H1 (cell line): ENCODE data around the gene TTC22.

Experiments used
- BRCA1 ChIP-seq: IDR thresholded peaks from 2 replicates; pipeline ENCODE4 v1.6.1; 2012; ENCODE audit warnings: low read depth, low read length, improper control_type of control experiment
- CEBPB ChIP-seq: IDR thresholded peaks from 2 replicates; pipeline ENCODE4 v1.6.1; 2012; ENCODE audit warnings: low read depth, low read length
- CHD1 ChIP-seq: IDR thresholded peaks from 2 replicates; pipeline ENCODE4 v1.6.1; 2012; ENCODE audit warnings: low read depth, low read length, improper control_type of control experiment
- CHD2 ChIP-seq: IDR thresholded peaks from 2 replicates; pipeline ENCODE4 v1.6.1; 2012; ENCODE audit warnings: low read length, improper control_type of control experiment
- CTCF ChIP-seq, 3 experiments: IDR thresholded peaks; 1 replicate in 2 of 3; 2 replicates in 1 of 3; pipeline versions ENCODE4 v1.5.1 to v1.6.1; 2011; ENCODE audit warnings: low read length in 3 of 3, mild to moderate bottlenecking in 3 of 3, inconsistent platforms in 2 of 3, low read depth in 1 of 3, moderate library complexity in 1 of 3; ENCODE audit not compliant: insufficient read depth in 1 of 3; ENCODE audit errors: control extremely low read depth in 1 of 3
- EP300 ChIP-seq, 2 experiments: IDR thresholded peaks; 1 replicate in 1 of 2; 2 replicates in 1 of 2; pipeline ENCODE4 v1.6.1; 2011 to 2012; ENCODE audit warnings: low read depth in 2 of 2, low read length in 2 of 2, mild to moderate bottlenecking in 2 of 2, borderline replicate concordance in 1 of 2, inconsistent platforms in 1 of 2, moderate library complexity in 1 of 2
- EZH2 ChIP-seq: fragments of 200-600 bp; sonication (generic); IDR thresholded peaks from 2 replicates; pipeline ENCODE4 v1.7.1; 2012; ENCODE audit warnings: low read depth, mild to moderate bottlenecking, moderate library complexity, low read length, inconsistent platforms; ENCODE audit not compliant: severe bottlenecking
- FOSL1 ChIP-seq: IDR thresholded peaks from 2 replicates; pipeline ENCODE4 v1.6.1; 2011; ENCODE audit warnings: mild to moderate bottlenecking, low read depth, low read length, moderate library complexity; ENCODE audit not compliant: insufficient read depth
- GTF2F1 ChIP-seq: IDR thresholded peaks from 2 replicates; pipeline ENCODE4 v1.6.1; 2012; ENCODE audit warnings: low read depth, low read length, improper control_type of control experiment, borderline replicate concordance
- JUN ChIP-seq: IDR thresholded peaks from 2 replicates; pipeline ENCODE4 v1.6.1; 2011; ENCODE audit warnings: low read depth, mild to moderate bottlenecking, improper control_type of control experiment, low read length
- MAX ChIP-seq: IDR thresholded peaks from 2 replicates; pipeline ENCODE4 v1.6.1; 2012; ENCODE audit warnings: inconsistent platforms
- POLR2A ChIP-seq, 2 experiments: IDR thresholded peaks; 1 replicate in 1 of 2; 2 replicates in 1 of 2; pipeline ENCODE4 v1.6.1; 2011; ENCODE audit warnings: low read depth in 2 of 2, low read length in 2 of 2, mild to moderate bottlenecking in 2 of 2; ENCODE audit errors: control extremely low read depth in 1 of 2
- TAF1 ChIP-seq: IDR thresholded peaks from 2 replicates; pipeline ENCODE4 v1.6.1; 2011; ENCODE audit warnings: mild to moderate bottlenecking, low read depth, low read length
- TCF12 ChIP-seq: IDR thresholded peaks from 2 replicates; pipeline ENCODE4 v1.6.1; 2011; ENCODE audit warnings: low read depth, mild to moderate bottlenecking, low read length

GRCh38 chr1:54748094-54748835 lies 52.9 kb downstream of the TTC22 start:
- no peak for TF ChIP-seq CTCF (IDR thresholded peaks at IDR 0.05; ENCODE audit: control extremely low read depth in 1 of 3, insufficient read depth in 1 of 3, low read depth in 1 of 3, low read length in 3 of 3)
- no peak for TF ChIP-seq CHD2
- TF ChIP-seq JUN = no peak
- TF ChIP-seq GTF2F1 = no peak
- no peak for TF ChIP-seq MAX
- no peak for TF ChIP-seq EP300 (IDR thresholded peaks at IDR 0.05; ENCODE audit: borderline replicate concordance in 1 of 2, low read depth in 2 of 2, low read length in 2 of 2)
- no peak for TF ChIP-seq TAF1
- no peak for TF ChIP-seq BRCA1
- TF ChIP-seq TCF12 = no peak
- TF ChIP-seq CHD1 = no peak
- no peak for TF ChIP-seq FOSL1
- TF ChIP-seq POLR2A (IDR thresholded peaks at IDR 0.05; ENCODE audit: control extremely low read depth in 1 of 2, low read depth in 2 of 2, low read length in 2 of 2) = no peak
- TF ChIP-seq CEBPB = no peak
- no peak for TF ChIP-seq EZH2
